HEK293T (cell line): ENCODE measurements around the gene GOLPH3.

Source experiments
- ARNT ChIP-seq: fragments of 450-650 bp; IDR thresholded peaks from 2 replicates; pipeline ENCODE4 v1.6.1; 2017; ENCODE audit warnings: mild to moderate bottlenecking
- CTBP1 ChIP-seq: fragments of 450-650 bp; IDR thresholded peaks from 2 replicates; pipeline ENCODE4 v1.6.1; 2016; ENCODE audit warnings: borderline replicate concordance
- FOXM1 ChIP-seq: fragments of 450-650 bp; IDR thresholded peaks from 2 replicates; pipeline ENCODE4 v1.6.1; 2017; ENCODE audit warnings: mild to moderate bottlenecking, borderline replicate concordance
- NFRKB ChIP-seq: fragments of 450-650 bp; IDR thresholded peaks from 2 replicates; pipeline ENCODE4 v1.6.1; 2016; ENCODE audit warnings: mild to moderate bottlenecking, moderate library complexity

GRCh38 chr5:32107291-32107690 is 66.8 kb downstream of the GOLPH3 start:
- no peak for TF ChIP-seq NFRKB
- no peak for TF ChIP-seq FOXM1
- TF ChIP-seq CTBP1, result no peak
- TF ChIP-seq ARNT, result no peak
